ENCODE measurements around the gene ZNF786.

DNA sequence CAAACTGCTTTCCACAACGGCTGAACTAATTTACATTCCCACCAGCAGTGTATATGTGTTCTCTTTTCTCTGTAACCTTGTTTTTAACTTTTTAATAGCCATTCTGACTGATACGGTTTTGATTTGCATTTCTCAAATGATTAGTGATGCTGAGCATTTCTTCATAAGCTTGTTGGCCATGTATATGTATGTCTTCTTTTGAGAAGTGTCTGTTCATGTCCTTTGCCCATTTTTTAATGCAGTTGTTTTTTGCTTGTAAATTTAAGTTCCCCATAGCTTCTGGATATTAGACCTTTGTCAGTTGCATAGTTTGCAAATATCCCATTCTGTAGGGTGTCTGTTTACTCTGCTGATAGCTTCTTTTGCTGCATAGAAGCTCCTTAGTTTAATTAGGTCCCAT lies 6.1 kb downstream of the ZNF786 start:
- no peak for TF ChIP-seq POLR2A (IDR thresholded peaks at IDR 0.05)
- TF ChIP-seq, protein P1, sequence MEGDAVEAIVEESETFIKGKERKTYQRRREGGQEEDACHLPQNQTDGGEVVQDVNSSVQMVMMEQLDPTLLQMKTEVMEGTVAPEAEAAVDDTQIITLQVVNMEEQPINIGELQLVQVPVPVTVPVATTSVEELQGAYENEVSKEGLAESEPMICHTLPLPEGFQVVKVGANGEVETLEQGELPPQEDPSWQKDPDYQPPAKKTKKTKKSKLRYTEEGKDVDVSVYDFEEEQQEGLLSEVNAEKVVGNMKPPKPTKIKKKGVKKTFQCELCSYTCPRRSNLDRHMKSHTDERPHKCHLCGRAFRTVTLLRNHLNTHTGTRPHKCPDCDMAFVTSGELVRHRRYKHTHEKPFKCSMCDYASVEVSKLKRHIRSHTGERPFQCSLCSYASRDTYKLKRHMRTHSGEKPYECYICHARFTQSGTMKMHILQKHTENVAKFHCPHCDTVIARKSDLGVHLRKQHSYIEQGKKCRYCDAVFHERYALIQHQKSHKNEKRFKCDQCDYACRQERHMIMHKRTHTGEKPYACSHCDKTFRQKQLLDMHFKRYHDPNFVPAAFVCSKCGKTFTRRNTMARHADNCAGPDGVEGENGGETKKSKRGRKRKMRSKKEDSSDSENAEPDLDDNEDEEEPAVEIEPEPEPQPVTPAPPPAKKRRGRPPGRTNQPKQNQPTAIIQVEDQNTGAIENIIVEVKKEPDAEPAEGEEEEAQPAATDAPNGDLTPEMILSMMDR (IDR thresholded peaks at IDR 0.05) = no peak
